Mesodermal cell (in vitro differentiated cells): ENCODE measurements around the gene KCNJ10.

Experiments
- H3K27ac ChIP-seq: 2 replicates; pipeline ENCODE4 v1.7.0; 2013; ENCODE audit warnings: mild to moderate bottlenecking, low read depth, low read length, moderate library complexity; ENCODE audit not compliant: severe bottlenecking
- H3K36me3 ChIP-seq: 2 replicates; pipeline ENCODE4 v1.7.1; 2013; ENCODE audit warnings: mild to moderate bottlenecking, low read length, moderate library complexity; ENCODE audit not compliant: control insufficient read depth, insufficient read depth
- H3K4me1 ChIP-seq: one replicate; pipeline ENCODE4 v1.7.1; 2013; ENCODE audit warnings: mild to moderate bottlenecking, low read length; ENCODE audit not compliant: insufficient read depth, control insufficient read depth, poor library complexity, severe bottlenecking
- H3K4me3 ChIP-seq: 2 replicates; pipeline ENCODE4 v1.7.0; 2013; ENCODE audit warnings: low read length, control low read depth, mild to moderate bottlenecking; ENCODE audit not compliant: insufficient read depth, poor library complexity, severe bottlenecking; ENCODE audit errors: extremely low read depth
- H3K9me3 ChIP-seq: 2 replicates; pipeline ENCODE4 v1.7.1; 2013; ENCODE audit warnings: mild to moderate bottlenecking, low read length, moderate library complexity; ENCODE audit not compliant: control insufficient read depth
- WGBS, 2 experiments: methylation state at CpG; one replicate each; pipeline ENCODE4 v1.1.5; 2013; ENCODE audit warnings: missing lambda C conversion rate in 2 of 2; ENCODE audit not compliant: insufficient coverage in 2 of 2; 5-methylcytosine and 5-hydroxymethylcytosine counted together

KCNJ10 gene

GRCh38 chr1:159960721-159961381 lies 109.1 kb downstream of the KCNJ10 start:
- Histone ChIP-seq H3K4me3 (no peak overlapping the region), H3K36me3 (no peaks in the 10 kb centered on the region), H3K9me3 (no peaks in the 10 kb centered on the region), H3K4me1 (no peaks in the 10 kb centered on the region), H3K27ac (no peak overlapping the region)
- 83 to 96% methylated on average over 2 to 3 of the region's 5 CpGs for WGBS, 2 experiments

- H3K4me3 ChIP-seq, result no peak overlapping the region
- no peaks in the 10 kb centered on the region for H3K4me1 ChIP-seq
- 68 to 86% methylated on average over 3 to 4 of the region's 4 CpGs for WGBS, 2 experiments
- no peak overlapping the region for H3K27ac ChIP-seq
- no peaks in the 10 kb centered on the region for H3K9me3 ChIP-seq
- H3K36me3 ChIP-seq, result no peaks in the 10 kb centered on the region
These were observed 110.5 kb downstream of the KCNJ10 start for GRCh38 chr1:159959451-159959850.

DNA sequence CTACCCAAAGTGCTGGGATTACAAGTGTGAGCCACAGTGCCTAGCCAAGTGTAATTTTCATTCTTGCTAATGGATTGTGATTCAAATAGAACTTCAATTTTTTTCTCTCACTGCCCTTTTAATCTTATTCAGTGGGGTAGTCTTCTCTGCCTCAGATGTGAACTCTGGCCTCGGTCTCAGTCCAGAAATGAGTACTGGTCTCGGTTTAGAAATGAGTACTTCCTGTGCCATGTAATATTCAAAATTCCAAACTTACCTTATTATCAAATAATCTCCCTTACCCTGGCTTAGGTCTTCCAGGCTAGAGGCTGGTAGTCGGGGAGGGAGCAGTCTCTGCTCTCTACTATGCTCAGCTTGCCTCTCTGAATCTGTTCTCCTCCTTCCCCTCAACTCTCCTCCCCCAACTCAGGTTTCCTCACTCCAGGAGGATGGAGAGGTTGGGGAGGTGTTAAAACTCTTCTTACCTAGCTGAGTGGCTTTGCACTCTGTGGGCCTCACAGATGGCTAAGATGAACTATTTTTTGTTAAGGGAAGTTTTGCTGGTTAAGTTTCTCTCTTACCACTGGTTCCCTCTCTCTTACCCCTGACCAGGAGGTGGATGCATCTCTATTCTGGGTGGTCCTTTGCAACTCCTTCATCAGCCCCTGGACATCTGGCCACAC lies 111.1 kb downstream of the KCNJ10 start:
- no peak overlapping the region for H3K27ac ChIP-seq
- H3K4me3 ChIP-seq, result no peak overlapping the region
- no peaks in the 10 kb centered on the region for H3K9me3 ChIP-seq
- WGBS, 2 experiments, result 86% methylated on average over 1 of the region's 3 CpGs; no CpG with 5 or more reads in 1 of the 2 experiments
- peaks cover 1% of the 10 kb centered on the region for H3K4me1 ChIP-seq
- no peaks in the 10 kb centered on the region for H3K36me3 ChIP-seq

GRCh38 chr1:159957824-159958268 lies 112.1 kb downstream of the KCNJ10 start:
- H3K4me3 ChIP-seq, result no peak overlapping the region
- H3K27ac ChIP-seq, result no peak overlapping the region
- 69 to 77% methylated on average over 9 of the region's 9 CpGs for WGBS, 2 experiments
- H3K36me3 ChIP-seq, result no peaks in the 10 kb centered on the region
- H3K9me3 ChIP-seq, result no peaks in the 10 kb centered on the region
- peaks cover 11% of the 10 kb centered on the region for H3K4me1 ChIP-seq

DNA sequence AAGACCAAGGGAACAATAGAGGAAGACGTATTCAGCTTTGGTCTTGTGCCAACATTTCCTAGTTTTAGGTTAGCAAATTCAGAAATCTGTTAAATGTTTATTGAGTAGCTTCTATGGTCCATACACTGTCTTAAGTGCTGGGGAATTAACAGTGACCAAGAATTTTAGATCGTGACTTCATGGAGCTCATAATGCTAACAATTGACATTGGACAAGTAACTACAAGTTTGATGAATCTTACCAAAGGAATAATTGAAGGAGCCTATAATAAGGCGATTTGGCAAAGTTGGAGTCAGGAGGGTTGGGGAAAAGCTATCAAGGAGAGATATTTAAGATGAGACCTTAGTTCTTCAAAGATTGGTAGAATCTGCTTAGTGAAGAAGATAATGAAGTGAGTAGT lies 114.5 kb downstream of the KCNJ10 start:
- no peak overlapping the region for H3K27ac ChIP-seq
- peaks cover 13% of the 10 kb centered on the region for H3K4me1 ChIP-seq
- no peaks in the 10 kb centered on the region for H3K9me3 ChIP-seq
- H3K4me3 ChIP-seq, result no peak overlapping the region
- H3K36me3 ChIP-seq, result no peaks in the 10 kb centered on the region
- 89 to 91% methylated on average over 3 of the region's 3 CpGs for WGBS, 2 experiments

- no peaks in the 10 kb centered on the region for H3K9me3 ChIP-seq
- no peak within 1 kb of the TSS for H3K4me3 ChIP-seq
- H3K36me3 ChIP-seq, result no peaks in the 10 kb centered on the region
- WGBS, 2 experiments, result 76 to 83% methylated on average over 9 to 10 of the region's 11 CpGs
- H3K4me1 ChIP-seq, result peaks cover 13% of the 10 kb centered on the region
- H3K27ac ChIP-seq, result peak within 1 kb of the TSS; percentile 30
These were observed 116.1 kb downstream of the KCNJ10 start, which contains the start of gene SLAMF9 for GRCh38 chr1:159953536-159954515. Gene SLAMF9 (minus strand): TSS chr1:159954237. CDS start chr1:159954137, 100 bp downstream.

DNA sequence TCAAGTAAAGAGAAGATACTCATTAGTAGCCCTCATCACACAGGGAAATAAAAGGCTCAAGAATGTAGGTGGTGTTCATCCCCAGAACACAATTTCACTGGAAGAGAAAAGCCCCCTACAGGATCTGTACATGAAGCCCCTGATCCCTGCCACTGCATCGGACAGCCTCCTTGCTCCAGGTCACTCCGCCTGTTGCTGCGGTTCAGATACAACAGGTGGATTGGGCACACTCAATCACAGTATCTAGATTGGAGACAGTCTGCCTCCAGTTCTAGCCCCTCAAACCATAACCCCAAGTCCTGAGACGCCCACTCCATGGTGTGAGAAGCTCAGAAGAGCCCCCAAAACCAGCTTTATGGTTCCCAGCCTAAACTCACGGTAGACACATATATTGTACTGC lies 117.0 kb downstream of the KCNJ10 start:
- Histone ChIP-seq H3K36me3 (no peaks in the 10 kb centered on the region), H3K4me1 (peaks cover 13% of the 10 kb centered on the region), H3K27ac (no peak overlapping the region), H3K9me3 (no peaks in the 10 kb centered on the region), H3K4me3 (no peak overlapping the region)
- 94 to 100% methylated on average over 1 to 4 of the region's 5 CpGs for WGBS, 2 experiments

- no peaks in the 10 kb centered on the region for H3K9me3 ChIP-seq
- peaks cover 13% of the 10 kb centered on the region for H3K4me1 ChIP-seq
- H3K36me3 ChIP-seq, result no peaks in the 10 kb centered on the region
- H3K4me3 ChIP-seq, result no peak overlapping the region
- 90 to 92% methylated on average over 1 of the region's 1 CpG for WGBS, 2 experiments
- H3K27ac ChIP-seq, result no peak overlapping the region
These were observed 118.4 kb downstream of the KCNJ10 start for GRCh38 chr1:159951551-159951950.

DNA sequence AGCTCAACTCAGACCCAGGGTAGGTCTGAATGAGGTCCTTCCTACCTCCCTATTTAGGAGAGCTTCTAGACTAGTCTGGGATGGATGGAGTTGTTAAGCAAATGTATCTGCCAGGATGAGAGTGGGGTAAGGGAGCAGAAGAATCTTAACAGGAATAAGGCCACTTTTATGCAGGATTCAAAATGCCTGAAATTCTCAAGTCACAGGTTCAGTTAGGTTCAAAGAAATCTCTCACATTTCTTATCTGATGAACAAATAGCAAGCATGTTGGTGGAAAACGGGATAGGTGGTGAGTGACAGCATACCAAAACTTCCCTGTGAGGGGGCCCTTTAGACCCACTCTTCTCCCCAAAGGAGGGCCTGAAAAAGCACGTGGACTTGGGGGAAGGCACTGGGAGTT lies 118.9 kb downstream of the KCNJ10 start:
- Histone ChIP-seq H3K9me3 (no peaks in the 10 kb centered on the region), H3K4me1 (peaks cover 13% of the 10 kb centered on the region), H3K27ac (no peak overlapping the region), H3K36me3 (no peaks in the 10 kb centered on the region), H3K4me3 (no peak overlapping the region)
- WGBS, 2 experiments, result 40% methylated on average over 1 of the region's 2 CpGs; no CpG with 5 or more reads in 1 of the 2 experiments

DNA sequence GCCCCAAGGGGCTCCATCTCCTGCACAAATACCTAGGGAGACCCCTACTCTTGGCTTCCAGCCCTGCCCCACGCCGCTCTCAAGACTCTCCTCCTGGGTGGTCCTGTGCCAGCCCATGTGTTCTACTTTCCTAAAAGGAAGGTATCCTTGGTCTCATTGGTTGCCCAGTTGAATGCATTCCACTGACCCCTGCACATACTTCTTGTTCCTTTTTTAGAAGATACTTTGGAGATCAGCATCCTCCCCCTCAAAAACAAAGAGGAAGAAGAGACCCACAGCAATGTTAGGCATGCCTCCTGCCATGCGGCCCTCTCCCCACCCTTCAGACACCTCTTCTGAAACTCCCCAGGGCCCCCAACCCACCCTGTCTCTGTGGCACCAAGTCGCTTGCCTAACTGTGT lies 120.0 kb downstream of the KCNJ10 start:
- no peak overlapping the region for H3K4me3 ChIP-seq
- H3K9me3 ChIP-seq, result no peaks in the 10 kb centered on the region
- no peak overlapping the region for H3K27ac ChIP-seq
- peaks cover 15% of the 10 kb centered on the region for H3K4me1 ChIP-seq
- WGBS, 2 experiments, result 72 to 98% methylated on average over 3 to 4 of the region's 4 CpGs
- H3K36me3 ChIP-seq, result no peaks in the 10 kb centered on the region
